GM21390 (cell line): ENCODE results near the gene OSBPL1A.
"Not testable (repeated sequence)": the region's sequence is repeated elsewhere in the genome, so short reads cannot be mapped to it uniquely, and the experiment has no call there.

Source experiments
- ATAC-seq: cut with Tn5 transposase; IDR thresholded peaks from one replicate; pipeline ENCODE4 v1.9.1; 2021; ENCODE audit not compliant: unreplicated experiment

Gene OSBPL1A

GRCh38 chr18:24189664-24190346, 207.8 kb downstream of the OSBPL1A start:
- ATAC-seq = no peak

GRCh38 chr18:24189007-24189528, 208.6 kb downstream of the OSBPL1A start:
- ATAC-seq = peak; percentile 89

GRCh38 chr18:24188120-24188519, 209.5 kb downstream of the OSBPL1A start:
- no peak for ATAC-seq

GRCh38 chr18:24187689-24188088, 209.9 kb downstream of the OSBPL1A start:
- no peak for ATAC-seq

GRCh38 chr18:24187049-24187448, 210.6 kb downstream of the OSBPL1A start:
- peak; percentile 60 for ATAC-seq

- ATAC-seq = no peak
Observed at GRCh38 chr18:24185805-24186204, 211.8 kb downstream of the OSBPL1A start.

GRCh38 chr18:24181806-24182205, 215.8 kb downstream of the OSBPL1A start:
- ATAC-seq = no peak

- no peak for ATAC-seq
Observed at GRCh38 chr18:24180048-24180447, 217.6 kb downstream of the OSBPL1A start.

- ATAC-seq = no peak
Observed at GRCh38 chr18:24177499-24178133, 220.0 kb downstream of the OSBPL1A start.

GRCh38 chr18:24176727-24177416, 220.8 kb downstream of the OSBPL1A start:
- ATAC-seq = peak; percentile 83

GRCh38 chr18:24173997-24174396, 223.6 kb downstream of the OSBPL1A start:
- no peak for ATAC-seq

- ATAC-seq = no peak
Observed at GRCh38 chr18:24170360-24170759, 227.3 kb downstream of the OSBPL1A start.

GRCh38 chr18:24168496-24168895, 229.1 kb downstream of the OSBPL1A start:
- no peak for ATAC-seq

- no peak for ATAC-seq
Observed at GRCh38 chr18:24161304-24161703, 236.3 kb downstream of the OSBPL1A start.

GRCh38 chr18:24160086-24160485, 237.5 kb downstream of the OSBPL1A start:
- no peak for ATAC-seq

- no peak for ATAC-seq
Observed at GRCh38 chr18:24157855-24158254, 239.8 kb downstream of the OSBPL1A start.

- no peak for ATAC-seq
Observed at GRCh38 chr18:24153397-24153796, 244.2 kb downstream of the OSBPL1A start.

GRCh38 chr18:24149591-24149990, 248.0 kb downstream of the OSBPL1A start:
- not testable (repeated sequence) for ATAC-seq

- no peak for ATAC-seq
Observed at GRCh38 chr18:24142376-24142775, 255.2 kb downstream of the OSBPL1A start.

GRCh38 chr18:24140697-24141096, 256.9 kb downstream of the OSBPL1A start:
- no peak for ATAC-seq

- ATAC-seq = peak; percentile 95
Observed at GRCh38 chr18:24138789-24139616, 258.6 kb downstream of the OSBPL1A start, which contains the start of gene CABYR. Gene CABYR (plus strand): TSS chr18:24139062. CDS start chr18:24143115, 4,053 bp downstream.
